ENCODE results near the gene LRRC28.

DNA sequence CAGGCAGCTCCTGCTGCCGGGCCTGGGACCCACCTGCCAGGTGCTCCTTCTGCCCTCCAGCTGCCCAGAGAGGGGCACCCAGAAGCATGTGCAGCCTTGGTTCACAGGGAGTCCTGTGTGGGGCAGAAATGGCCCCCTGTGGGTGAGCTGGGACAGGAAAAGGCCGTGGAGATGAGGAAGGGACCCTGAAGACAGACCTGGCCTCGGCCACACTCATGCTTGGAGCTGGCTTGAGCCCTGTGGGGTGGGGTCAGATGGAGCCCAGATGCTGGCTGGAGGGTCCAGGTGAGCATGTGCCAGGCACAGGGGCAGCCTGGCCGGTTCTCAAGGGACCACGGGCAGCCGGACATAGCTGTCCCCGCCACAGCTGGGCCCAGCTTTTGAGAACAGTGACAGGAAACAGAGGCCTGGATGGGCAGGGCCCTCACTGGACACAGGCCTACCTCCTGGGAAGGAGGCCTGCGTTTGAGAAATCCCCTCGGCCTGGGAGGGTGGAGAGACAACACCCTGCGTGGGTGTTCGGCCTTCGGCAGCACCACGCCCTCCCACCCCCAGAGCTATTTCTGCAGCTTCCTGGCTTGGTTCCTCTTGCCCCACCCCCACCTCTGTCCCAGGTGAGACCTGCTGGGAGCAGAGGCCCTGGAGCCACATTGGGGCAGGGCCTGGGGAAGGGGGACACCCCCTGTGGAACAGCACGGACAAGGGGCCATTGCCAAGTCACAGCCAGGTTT is 181.9 kb downstream of the LRRC28 start:
- TF ChIP-seq POLR2AphosphoS5 (IDR thresholded peaks at IDR 0.05; ENCODE audit: low read length) = no peak
- TF ChIP-seq CEBPB (IDR thresholded peaks at IDR 0.05; ENCODE audit: borderline replicate concordance in 1 of 2, low read depth in 2 of 2, low read length in 2 of 2) = no peak
